Suprapubic skin (tissue), 4 donors: ENCODE results near the gene DRD3. TPM values are rescaled to one million over a fixed set of nuclear protein-coding genes. Genes with fewer than 3 reads are reported as not detected.

ENCODE experiments used
- DNase-seq, 2 donors: peaks; one replicate each; pipeline ENCODE4 v3.0.0-alpha.2; 2019; ENCODE audit warnings: low spot score in 2 of 2
- H3K27ac ChIP-seq: fragments of 200-600 bp; sonication (generic); one replicate; pipeline ENCODE4 v1.5.1; 2019
- H3K27me3 ChIP-seq: fragments of 200-600 bp; sonication (generic); one replicate; pipeline ENCODE4 v1.5.1; 2019
- H3K36me3 ChIP-seq: fragments of 200-600 bp; sonication (generic); one replicate; pipeline ENCODE4 v1.5.1; 2019
- H3K4me1 ChIP-seq: fragments of 200-600 bp; sonication (generic); one replicate; pipeline ENCODE4 v1.5.1; 2019
- H3K4me3 ChIP-seq: fragments of 200-600 bp; sonication (generic); one replicate; pipeline ENCODE4 v1.5.1; 2019; ENCODE audit warnings: mild to moderate bottlenecking
- H3K9me3 ChIP-seq: fragments of 200-600 bp; sonication (generic); one replicate; pipeline ENCODE4 v1.5.1; 2019
- EP300 ChIP-seq: sonication (generic); formaldehyde crosslinking; IDR thresholded peaks from one replicate; pipeline ENCODE4 v1.6.1; 2017; ENCODE audit warnings: antibody characterized with exemption
- POLR2A ChIP-seq, 2 donors: fragments of 450-650 bp; IDR thresholded peaks; one replicate each; pipeline ENCODE4 v1.6.1; 2017; ENCODE audit warnings: antibody characterized with exemption in 2 of 2, mild to moderate bottlenecking in 2 of 2, moderate library complexity in 2 of 2
- POLR2AphosphoS5 ChIP-seq, 3 donors: sonication (generic); formaldehyde crosslinking; IDR thresholded peaks; one replicate each; pipeline ENCODE4 v1.6.1; 2017; ENCODE audit warnings: antibody characterized with exemption in 3 of 3
- WGBS: methylation state at CpG from one replicate; pipeline ENCODE4 v1.1.5; 2018; 5-methylcytosine and 5-hydroxymethylcytosine counted together
- total RNA-seq, 4 donors: library from RNA; depleted of rRNA; stranded (reverse); fragments of >200 nt; gene quantifications; one replicate each; pipeline ENCODE4 v1.1.0, GENCODE V29; 2016
- TF ChIP-seq, protein P1 (sequence below), 2 donors: fragments of 200-600 bp in 1 of 2; fragments of 450-650 bp in 1 of 2; sonication (generic) in 1 of 2; IDR thresholded peaks; one replicate each; pipeline ENCODE4 v1.5.1; 2016 to 2019; ENCODE audit warnings: antibody characterized with exemption in 2 of 2, mild to moderate bottlenecking in 1 of 2, moderate library complexity in 1 of 2

DRD3 gene
- total RNA-seq, 4 donors from 2014 or later = not detected

DNA sequence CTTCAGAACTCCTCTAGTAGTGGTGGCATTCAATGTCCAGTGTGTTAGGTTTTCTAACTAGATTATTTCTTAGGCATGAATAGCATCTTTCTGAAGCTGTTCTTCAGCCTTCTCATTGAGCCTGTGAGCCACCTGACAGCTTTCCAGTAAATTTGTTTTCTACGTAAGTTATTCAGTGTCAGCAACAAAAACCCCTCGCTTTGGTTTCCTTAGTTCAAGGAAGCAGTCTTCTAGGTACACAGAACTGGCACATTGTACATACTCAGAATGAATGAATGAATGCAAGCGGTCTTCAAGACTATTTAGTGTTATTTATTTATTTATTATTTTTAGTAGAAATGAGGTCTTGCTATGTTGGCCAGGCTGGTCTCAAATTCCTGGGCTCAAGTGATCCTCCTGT lies 44.9 kb downstream of the DRD3 start:
- DNase-seq = no peak
- Histone ChIP-seq H3K27ac (no peak overlapping the region), H3K27me3 (no peaks in the 10 kb centered on the region), H3K4me3 (no peak overlapping the region), H3K4me1 (no peaks in the 10 kb centered on the region), H3K9me3 (no peaks in the 10 kb centered on the region), H3K36me3 (no peaks in the 10 kb centered on the region)
- TF ChIP-seq, protein P1, sequence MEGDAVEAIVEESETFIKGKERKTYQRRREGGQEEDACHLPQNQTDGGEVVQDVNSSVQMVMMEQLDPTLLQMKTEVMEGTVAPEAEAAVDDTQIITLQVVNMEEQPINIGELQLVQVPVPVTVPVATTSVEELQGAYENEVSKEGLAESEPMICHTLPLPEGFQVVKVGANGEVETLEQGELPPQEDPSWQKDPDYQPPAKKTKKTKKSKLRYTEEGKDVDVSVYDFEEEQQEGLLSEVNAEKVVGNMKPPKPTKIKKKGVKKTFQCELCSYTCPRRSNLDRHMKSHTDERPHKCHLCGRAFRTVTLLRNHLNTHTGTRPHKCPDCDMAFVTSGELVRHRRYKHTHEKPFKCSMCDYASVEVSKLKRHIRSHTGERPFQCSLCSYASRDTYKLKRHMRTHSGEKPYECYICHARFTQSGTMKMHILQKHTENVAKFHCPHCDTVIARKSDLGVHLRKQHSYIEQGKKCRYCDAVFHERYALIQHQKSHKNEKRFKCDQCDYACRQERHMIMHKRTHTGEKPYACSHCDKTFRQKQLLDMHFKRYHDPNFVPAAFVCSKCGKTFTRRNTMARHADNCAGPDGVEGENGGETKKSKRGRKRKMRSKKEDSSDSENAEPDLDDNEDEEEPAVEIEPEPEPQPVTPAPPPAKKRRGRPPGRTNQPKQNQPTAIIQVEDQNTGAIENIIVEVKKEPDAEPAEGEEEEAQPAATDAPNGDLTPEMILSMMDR (IDR thresholded peaks at IDR 0.05) = no peak
- TF ChIP-seq POLR2A (IDR thresholded peaks at IDR 0.05) (no peak), EP300 (no peak), POLR2AphosphoS5 (IDR thresholded peaks at IDR 0.05) (no peak)
- 97% methylated on average over 3 of the region's 3 CpGs for WGBS

- DNase-seq = no peak
- no peak overlapping the region for H3K4me3 ChIP-seq
Observed at GRCh38 chr3:114132500-114132899, 46.4 kb downstream of the DRD3 start.

GRCh38 chr3:114128826-114129225 lies 50.0 kb downstream of the DRD3 start:
- TF ChIP-seq, protein P1 (IDR thresholded peaks at IDR 0.05) = no peak
- no peak for TF ChIP-seq POLR2A (IDR thresholded peaks at IDR 0.05)
- no peak for TF ChIP-seq POLR2AphosphoS5 (IDR thresholded peaks at IDR 0.05)
- TF ChIP-seq EP300 = no peak
- Histone ChIP-seq H3K4me1 (no peaks in the 10 kb centered on the region), H3K9me3 (no peaks in the 10 kb centered on the region), H3K36me3 (no peaks in the 10 kb centered on the region), H3K27me3 (no peaks in the 10 kb centered on the region), H3K27ac (no peak overlapping the region), H3K4me3 (no peak overlapping the region)
- DNase-seq = no peak
- WGBS = 86% methylated on average over 8 of the region's 8 CpGs

More at GRCh38 chr3:114132500-114132899, 46.4 kb downstream of the DRD3 start:
- TF ChIP-seq, protein P1 (IDR thresholded peaks at IDR 0.05) = no peak
- TF ChIP-seq POLR2A (IDR thresholded peaks at IDR 0.05) = no peak
- no peak for TF ChIP-seq POLR2AphosphoS5 (IDR thresholded peaks at IDR 0.05)
- TF ChIP-seq EP300 = no peak
- WGBS = 97% methylated on average over 3 of the region's 3 CpGs
- Histone ChIP-seq H3K27me3 (no peaks in the 10 kb centered on the region), H3K4me1 (no peaks in the 10 kb centered on the region), H3K36me3 (no peaks in the 10 kb centered on the region), H3K9me3 (no peaks in the 10 kb centered on the region), H3K27ac (no peak overlapping the region)

DNA sequence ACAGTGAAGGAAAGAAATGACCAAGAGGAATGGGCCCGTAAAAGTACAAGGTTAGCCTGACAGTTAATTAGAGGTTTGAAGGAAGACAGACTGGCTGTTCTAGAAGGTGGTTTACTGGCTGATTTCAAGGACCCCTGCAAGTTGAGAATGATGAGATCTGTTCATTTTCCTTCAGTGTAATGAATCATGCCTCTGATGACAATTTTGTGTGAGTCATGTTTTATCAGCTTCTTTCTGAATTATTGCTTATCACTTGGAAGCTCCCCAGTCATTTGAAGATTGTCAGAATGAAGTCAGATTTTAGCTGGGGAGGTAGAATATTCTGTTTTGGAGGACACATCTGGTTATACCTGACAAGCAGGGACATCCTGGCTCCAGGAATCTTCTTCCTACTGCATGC lies 50.6 kb downstream of the DRD3 start:
- 55% methylated on average over 1 of the region's 1 CpG for WGBS
- TF ChIP-seq, protein P1 (IDR thresholded peaks at IDR 0.05) = no peak
- TF ChIP-seq EP300 (no peak), POLR2A (IDR thresholded peaks at IDR 0.05) (no peak), POLR2AphosphoS5 (IDR thresholded peaks at IDR 0.05) (no peak)
- Histone ChIP-seq H3K27ac (no peak overlapping the region), H3K4me3 (no peak overlapping the region), H3K36me3 (no peaks in the 10 kb centered on the region), H3K9me3 (no peaks in the 10 kb centered on the region), H3K4me1 (no peaks in the 10 kb centered on the region), H3K27me3 (no peaks in the 10 kb centered on the region)
- DNase-seq = no peak

DNA sequence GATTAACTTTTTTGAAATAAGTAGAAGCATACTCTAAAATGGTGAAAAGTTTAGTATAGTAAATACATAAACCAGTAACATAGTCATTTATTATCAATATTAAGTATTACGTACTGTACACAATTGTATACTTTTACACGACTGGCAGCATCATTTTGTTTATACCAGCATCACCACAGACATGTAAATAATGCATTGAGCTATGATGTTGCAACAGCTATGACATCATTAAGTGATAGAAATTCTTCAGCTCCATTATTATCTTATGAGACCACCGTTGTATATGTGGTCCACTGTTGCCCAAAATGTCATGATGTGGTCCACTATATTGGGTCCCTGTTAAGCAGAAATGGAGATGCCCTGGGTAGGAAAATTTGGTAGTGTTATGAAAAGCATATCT lies 51.3 kb downstream of the DRD3 start:
- no peak overlapping the region for H3K27ac ChIP-seq
- WGBS = 85% methylated on average over 3 of the region's 3 CpGs
- H3K4me1 ChIP-seq = no peaks in the 10 kb centered on the region
- H3K4me3 ChIP-seq = no peak overlapping the region
- H3K9me3 ChIP-seq = no peaks in the 10 kb centered on the region
- H3K36me3 ChIP-seq = no peaks in the 10 kb centered on the region
- DNase-seq = no peak
- H3K27me3 ChIP-seq = no peaks in the 10 kb centered on the region
- TF ChIP-seq, protein P1 (IDR thresholded peaks at IDR 0.05) = no peak
- TF ChIP-seq POLR2AphosphoS5 (IDR thresholded peaks at IDR 0.05) = no peak
- no peak for TF ChIP-seq POLR2A (IDR thresholded peaks at IDR 0.05)
- no peak for TF ChIP-seq EP300
